Measurements from ENCODE around the gene BYSL.

Gene BYSL

DNA sequence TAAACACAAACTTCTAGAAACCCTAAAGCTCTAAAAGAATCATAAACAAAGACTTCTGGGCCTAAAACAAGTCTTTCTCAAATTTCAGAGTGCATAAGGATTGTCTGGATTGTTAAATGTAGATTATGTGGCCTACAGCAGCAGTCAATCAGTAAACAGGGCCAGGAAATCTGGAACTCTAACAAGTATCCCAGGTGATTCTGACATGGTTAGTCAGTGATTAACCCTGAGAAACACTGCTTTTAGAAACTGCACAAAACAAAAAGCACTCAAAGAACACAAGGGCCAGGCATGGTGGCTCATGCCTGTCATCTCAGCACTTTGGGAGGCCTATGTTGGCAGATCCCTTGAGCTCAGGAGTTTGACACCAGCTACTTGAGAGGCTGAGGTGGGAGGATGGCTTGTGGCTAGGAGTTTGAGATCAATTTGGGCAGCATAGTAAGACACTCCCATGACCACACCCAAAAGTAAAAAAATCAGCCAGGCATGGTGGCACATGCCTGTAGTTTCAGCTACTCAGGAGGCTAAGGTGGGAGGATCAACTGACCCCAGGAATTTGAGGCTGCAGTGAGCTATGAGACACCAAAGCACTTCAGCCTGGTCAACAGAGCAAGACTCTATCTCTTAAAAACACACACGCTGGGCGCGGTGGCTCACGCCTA is 6.3 kb upstream of the BYSL start:
- DNase-seq (ENCODE audit: low read depth in 2 of 2) = no peak

DNA sequence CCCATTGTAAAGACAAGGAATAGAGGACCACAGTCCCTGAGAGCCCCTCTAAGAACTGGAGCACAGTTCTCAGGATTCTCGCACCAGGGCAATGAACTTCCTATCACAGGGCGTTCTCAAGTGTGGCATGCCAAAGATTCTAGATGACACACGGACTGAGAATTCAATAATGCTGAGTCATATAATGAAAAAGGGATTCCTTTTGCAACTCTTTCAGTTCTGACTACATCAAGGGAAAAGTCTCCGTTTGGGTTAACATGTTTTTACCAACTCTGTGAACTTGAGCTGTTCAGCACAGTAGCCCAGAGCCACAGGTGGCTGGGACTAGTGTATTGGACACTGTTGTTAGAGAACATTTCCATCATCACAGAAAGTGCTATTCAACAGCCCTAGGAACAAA is 3.8 kb upstream of the BYSL start:
- DNase-seq (ENCODE audit: low read depth in 2 of 2) = no peak

DNA sequence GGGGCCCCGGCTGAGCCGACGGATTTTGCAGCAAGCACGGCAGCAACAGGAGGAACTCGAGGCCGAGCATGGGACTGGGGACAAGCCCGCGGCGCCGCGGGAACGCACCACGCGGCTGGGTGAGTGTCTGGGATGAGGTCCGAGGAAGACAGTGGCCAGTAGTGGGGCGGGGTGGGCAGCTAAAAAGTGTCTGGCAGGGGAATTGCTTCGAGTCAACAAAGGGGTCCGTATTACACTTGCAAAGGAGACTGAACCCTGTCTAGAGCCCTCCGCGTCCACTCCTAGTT is 356 bp downstream of the BYSL start:
- DNase-seq (ENCODE audit: low read depth in 2 of 2) = no peak

DNA sequence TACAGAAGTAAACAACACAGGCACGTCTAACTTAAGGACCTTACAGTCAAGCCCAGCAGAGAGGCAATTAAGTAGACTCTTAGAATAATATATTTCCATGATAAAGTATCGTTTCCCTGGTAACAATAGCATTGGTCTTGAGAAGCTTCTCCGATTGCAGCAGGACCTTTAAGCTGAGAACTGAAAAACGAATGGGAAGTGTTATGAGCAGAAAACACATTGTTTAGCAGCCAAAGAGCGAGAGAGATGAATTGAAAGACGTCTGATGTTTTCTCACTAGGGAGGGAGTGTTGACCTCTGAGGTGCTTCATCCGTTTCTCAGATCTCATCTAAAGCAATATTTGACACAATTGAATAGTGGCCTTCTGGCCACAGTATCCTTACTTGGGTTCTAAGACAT is 855 bp downstream of the BYSL start:
- no peak for DNase-seq (ENCODE audit: low read depth in 2 of 2)

DNA sequence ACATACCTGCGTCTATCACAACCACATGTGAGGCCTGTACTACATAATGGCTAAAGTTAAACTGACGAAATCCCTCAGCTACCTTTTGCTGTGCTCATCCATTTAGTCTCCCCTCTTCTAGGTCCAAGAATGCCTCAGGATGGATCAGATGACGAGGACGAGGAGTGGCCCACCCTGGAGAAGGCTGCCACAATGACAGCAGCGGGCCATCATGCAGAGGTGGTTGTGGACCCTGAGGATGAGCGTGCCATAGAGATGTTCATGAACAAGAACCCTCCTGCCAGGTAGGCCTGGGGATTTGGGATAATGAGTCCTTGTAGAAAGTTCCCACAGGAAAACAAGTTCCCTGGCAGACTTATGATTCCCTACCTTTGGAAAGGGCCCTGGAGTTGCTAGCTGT is 6.0 kb downstream of the BYSL start:
- no peak for DNase-seq (ENCODE audit: low read depth in 2 of 2)

DNA sequence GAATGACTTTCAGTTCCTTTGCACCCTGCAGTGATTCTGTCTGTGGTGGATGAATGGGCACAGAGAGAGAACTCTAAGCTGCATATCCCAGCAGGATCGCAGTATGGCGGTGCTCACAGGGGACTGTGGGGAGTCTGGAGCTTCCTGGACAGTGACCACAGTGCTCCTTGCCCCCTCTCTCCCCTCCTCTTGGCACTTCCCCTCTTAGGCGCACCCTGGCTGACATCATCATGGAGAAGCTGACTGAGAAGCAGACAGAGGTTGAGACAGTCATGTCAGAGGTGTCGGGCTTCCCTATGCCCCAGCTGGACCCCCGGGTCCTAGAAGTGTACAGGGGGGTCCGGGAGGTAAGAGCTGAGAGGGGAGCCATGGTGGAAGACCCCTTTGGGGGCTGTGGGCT is 8.6 kb downstream of the BYSL start:
- no peak for DNase-seq (ENCODE audit: low read depth in 2 of 2)

DNA sequence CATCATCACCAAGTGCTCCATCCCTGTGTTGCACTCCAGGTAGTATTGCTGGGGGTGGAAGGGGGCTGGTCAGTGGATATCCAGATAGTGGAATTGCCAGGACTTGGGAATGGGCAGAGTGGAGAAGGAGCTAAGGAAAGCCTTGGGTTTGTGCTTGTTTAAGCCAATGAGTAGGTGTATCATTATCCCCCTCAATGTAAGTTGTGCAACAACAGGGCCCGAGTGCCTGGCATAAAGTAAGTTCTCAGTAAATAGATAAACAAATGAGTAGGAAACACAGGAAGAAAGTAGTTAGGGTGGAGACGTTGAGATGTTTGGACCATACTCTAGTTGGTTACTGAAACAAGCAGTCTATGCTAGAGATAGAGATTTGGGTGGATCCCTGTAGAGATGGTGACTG is 10.5 kb downstream of the BYSL start:
- DNase-seq (ENCODE audit: low read depth in 2 of 2) = no peak

DNA sequence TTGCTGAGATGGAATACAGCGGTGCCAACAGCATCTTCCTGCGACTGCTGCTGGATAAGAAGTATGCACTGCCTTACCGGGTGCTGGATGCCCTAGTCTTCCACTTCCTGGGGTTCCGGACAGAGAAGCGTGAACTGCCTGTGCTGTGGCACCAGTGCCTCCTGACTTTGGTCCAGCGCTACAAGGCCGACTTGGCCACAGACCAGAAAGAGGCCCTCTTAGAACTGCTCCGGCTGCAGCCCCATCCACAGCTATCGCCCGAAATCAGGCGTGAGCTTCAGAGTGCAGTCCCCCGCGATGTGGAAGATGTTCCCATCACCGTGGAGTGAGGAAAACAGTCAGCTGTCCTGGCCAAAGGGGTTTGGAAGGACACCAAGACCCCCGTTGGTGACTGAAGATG is 11.1 kb downstream of the BYSL start:
- DNase-seq (ENCODE audit: low read depth in 2 of 2) = no peak

DNA sequence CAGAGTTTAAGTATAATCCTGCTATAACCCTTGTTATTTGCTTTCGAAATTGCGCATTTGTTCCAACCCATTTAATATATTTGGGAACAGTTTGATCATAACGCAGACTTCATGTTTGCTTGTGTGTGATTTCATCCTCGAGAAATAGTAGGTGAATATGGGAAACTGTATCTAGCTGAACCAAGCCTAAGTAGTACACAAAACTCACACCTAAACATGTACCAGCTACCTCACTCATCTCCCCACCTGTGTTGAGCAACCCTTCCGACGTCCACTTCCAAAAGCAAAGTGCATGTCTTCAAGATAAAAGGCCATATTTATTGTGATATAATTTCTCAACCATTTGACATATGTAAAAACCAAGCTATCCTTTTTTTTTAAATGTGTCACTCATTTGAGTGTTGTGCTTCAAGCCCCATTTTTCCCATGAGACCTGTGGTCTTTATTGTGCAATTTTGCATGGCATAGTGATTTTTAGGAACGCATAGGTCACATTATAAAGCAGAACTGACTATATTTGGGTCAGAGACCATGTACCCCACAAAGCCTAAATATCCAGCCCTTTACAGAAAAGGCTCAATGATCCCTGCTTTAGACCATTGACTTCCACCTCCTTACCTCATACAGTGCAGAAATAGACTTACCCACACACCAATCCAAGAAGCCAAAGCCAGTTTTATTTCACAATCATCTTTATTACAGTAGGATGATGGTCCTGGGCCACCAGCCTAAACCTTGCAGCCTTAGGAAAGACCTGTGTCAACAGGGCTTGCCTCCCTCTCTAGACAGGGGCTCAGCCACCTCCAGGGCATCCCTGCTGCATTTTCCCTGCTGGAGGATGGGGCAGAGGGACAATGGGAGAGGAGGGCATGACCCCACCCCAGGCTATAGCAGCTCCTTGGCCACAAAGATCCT is 13.2 kb downstream of the BYSL start:
- DNase-seq (ENCODE audit: low read depth in 2 of 2) = no peak

DNA sequence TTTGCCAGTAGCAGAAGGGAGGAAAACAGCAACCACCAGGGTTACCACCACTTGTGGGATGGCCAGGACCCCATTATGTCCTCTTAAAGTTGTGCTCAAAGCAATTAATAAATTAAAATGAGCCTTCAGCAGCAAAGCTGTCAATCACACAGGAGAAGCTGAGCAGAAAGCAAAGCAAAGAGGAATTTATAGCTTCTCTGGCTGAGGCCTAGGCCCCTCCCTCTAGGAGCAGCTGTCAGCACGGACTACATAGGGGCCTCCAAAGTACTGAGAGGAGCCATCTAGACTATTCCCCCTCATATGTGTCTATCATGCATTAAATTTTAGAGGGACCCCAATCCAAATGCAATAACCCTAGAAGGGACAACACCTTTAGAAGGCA is 13.9 kb downstream of the BYSL start:
- no peak for DNase-seq (ENCODE audit: low read depth in 2 of 2)

DNA sequence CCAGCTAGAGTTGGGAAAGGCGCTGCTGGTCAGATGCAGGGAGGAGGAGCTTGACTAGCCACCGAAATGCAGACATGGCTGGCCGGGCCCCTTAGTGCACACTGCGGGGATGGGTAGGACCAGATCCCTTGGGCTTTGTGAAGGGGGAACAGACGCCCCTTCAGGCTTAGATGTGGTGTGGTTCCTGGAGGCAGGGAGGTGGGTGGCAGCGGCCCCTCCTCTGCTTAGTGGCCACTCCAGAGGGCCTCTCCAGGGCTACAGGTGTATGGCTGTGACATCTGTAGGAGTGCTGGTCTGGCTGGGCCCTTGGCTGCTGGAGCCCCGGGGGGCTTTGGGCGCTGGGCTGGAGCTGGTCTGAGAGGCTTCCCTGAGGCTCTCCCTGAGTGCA is 14.4 kb downstream of the BYSL start:
- no peak for DNase-seq (ENCODE audit: low read depth in 2 of 2)

DNA sequence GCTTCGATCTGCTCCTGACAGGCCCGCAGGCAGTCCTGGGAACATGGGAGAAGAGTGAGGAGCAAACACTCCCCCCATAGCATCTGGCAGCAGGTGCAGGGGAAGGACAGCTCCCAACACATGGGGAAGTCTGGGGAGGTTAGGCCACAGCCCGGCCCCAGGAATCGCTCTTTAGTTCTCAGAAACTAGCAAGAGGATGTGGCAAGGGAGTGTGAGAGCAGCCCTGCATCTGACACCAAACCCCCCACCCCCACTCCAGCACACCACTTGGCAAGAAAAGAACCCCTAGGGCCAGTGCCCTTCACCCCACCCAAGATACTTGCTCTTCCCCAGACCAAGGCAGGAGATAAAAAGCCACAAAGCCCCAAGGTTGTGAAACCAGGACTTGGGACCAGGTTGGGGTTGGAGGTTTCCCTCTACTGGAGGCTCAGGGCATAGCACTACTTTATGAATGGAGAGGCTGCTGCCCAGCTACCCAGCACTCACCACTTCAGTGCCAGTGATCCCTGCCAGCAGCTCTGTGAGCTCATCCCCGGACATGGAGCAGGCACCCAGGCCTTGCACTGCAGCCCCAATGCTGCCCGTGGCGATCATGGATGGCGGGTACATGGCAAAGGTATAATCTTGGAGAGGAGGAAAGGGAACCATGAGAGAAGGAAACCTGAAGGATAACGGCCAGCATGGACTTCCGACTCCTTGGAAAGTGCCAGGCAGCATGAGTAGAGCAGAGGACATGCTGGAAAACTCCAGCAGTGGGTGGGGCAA is 15.0 kb downstream of the BYSL start:
- DNase-seq (ENCODE audit: low read depth in 2 of 2) = peak; percentile 58 to 63

DNA sequence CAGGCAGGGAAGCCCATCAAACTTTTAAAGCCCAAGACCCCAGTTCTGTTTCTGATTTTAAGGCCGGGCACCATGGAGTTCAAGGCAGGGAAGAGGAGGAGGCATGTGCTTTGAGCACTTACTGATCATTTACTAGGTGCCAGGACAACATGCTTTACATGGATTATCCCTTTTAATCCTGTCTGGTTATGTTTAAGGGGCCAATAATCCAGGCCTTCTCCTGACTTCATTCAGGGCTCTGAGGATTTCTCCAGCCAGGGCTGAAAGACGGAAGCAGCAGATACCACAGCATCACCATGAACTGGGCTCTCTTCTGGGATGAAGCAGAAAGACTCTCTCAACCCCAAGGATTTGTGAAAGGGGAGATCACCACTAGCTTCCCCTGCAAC is 16.2 kb downstream of the BYSL start:
- DNase-seq (ENCODE audit: low read depth in 2 of 2) = no peak

DNA sequence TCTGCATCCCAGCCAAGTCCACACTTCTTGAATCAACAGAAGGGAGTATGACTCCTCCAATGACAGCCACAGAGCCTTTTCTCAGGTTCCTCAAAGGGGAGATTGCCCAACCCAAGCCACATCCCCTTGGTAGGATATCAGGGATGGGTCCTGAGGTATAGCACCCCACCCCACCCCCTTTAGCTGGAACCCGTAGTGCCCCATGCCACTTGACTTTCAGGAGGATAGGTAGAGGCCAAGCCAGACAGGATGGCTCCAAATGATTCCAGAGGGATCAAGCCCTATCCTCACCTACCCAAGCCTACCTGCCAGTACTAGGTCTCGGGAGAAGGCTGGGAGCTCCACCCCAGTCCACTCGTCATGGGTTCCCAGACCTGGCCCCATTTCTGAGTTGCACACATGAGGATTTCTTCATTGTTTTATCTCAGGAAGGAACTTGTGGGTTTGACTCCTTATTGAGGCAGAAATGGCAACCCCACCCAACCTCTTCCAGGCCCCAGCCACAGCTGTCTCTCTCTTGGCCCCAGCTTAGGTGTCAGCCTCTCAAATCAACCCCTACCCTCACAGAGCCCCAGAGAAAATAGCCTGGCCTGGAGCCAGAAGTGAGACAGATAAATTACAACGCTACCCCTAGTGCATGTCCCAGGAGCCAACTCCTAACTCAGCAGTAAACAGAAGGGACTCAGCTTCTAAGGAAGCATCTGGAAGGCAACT is 16.7 kb downstream of the BYSL start:
- DNase-seq (ENCODE audit: low read depth in 2 of 2) = no peak

DNA sequence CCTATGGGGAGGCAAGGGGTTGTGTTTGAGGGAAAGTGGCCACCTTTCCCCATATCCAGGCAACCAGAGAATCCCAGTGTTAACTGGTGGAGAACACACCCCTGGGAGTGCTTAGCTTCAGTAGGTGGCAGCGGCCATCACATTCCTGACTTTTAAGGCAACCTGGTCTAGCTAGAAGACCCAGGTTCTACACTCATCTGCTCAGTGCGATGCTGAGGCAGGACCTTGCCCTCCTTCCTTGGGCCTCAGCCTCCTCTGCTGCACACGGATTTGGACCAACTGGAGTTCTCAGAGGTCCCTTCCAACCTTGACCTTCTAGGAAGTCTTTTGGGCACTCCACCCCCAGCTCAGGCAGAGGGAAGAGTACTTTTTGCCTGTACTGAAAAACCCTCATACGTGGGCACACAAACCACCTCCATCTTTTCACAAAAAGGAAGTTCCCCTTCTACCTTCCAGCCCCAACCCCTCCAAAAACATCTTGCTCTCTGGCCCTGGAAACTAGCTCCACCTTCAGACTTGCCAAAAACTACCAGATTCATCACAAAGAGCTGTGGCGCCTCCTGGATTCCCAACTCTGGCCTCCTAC is 17.4 kb downstream of the BYSL start:
- no peak for DNase-seq (ENCODE audit: low read depth in 2 of 2)

DNA sequence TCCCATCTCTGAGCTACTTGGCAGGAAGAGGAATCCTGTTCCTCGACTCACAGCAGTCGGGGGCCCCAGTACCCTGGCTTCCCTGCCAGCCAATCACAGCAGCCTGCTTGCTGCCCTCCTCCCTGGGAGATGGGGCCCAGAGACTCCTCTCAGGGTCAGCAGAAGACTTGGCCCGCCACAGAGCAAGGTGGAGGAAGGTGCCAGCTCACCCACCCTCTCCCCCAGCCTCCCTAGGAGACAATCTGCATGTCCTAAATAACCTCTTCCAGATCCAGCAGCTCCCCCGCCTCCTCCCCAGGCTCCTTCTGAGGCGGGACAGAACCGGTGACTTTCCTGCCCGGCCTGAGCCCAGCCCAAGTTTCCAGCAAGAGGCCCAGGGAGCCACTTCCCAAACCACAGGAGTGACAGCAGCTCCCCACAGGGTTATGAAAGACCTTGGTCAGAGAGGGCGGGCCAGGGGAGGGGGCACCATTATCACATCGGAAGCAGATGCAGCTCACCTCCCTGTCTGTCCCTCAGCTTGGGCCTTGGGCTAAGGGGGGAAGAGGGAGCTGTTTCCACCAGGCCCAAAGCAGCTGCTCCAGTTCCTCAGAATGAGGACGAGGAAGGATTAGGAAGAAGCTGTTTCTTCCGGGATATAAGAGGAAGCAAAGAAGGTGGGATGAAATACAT is 18.0 kb downstream of the BYSL start:
- no peak for DNase-seq (ENCODE audit: low read depth in 2 of 2)

DNA sequence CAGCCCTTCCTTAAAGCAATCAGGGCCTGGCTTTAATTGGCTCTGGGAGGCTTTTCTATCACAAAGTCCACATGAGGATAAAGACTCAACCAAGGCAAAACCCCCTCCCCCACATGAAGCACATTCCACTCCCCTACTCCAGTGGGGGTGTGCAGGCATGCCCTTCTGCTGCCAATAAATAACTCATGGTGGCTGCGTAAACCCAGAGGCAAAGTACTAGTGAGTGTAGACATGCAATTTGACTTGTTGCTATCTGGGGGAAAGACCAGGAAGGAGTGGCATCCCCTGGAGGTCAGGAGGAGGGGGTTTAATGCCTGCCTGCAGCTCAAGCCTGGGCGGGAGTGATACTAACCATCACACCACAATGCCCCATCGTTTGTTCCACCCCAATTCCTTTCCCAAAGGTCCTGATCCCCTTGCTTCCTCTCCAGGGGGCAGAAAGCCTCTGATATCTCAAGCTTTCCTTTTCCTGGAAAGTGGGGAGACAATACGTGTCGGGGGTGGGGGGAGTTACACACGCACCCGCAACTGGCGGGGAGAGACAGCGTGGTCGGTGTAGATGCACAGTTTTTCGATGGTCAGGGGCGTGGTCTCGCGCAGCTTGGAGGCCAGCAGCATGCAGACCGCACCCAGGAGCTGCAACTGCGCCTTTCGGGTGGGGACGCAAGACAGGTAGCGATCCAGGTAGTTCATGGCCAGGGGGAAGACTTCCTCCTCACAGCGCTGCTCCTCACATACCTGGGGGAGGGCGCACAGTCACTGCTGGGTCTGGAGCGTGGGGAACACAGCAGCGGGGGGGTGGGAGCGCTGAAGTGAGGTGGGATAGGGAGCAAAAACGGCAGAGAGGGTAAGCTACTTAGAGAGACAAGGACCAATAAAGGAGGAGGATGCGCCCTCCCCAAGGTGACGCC is 18.8 kb downstream of the BYSL start:
- DNase-seq (ENCODE audit: low read depth in 2 of 2) = no peak

DNA sequence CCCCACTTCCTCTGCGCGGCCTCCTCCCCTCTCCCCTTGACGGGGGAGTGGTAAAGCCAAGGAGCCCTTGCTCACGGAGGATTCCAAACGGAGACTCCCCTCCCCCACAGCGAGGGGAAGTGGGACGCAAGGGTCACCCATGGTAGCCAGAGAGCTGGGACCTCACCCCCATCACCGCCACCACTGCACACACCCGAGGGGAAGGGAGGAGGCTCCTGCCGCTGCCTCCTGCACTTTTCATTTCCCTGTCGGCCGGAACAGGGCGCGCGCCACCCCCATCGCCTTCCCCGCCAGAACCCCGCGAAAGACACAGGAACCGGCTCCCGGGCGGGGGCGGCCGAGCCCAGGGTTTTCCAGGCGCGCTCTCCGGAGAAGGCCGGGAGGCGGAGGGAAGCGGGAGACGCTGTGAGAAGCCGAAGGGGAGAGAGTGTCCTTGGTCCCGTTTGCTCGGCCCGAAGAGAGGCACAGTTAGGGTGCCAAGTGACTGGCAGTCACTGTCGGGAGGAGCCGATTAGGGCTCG is 19.5 kb downstream of the BYSL start:
- no peak for DNase-seq (ENCODE audit: low read depth in 2 of 2)

DNA sequence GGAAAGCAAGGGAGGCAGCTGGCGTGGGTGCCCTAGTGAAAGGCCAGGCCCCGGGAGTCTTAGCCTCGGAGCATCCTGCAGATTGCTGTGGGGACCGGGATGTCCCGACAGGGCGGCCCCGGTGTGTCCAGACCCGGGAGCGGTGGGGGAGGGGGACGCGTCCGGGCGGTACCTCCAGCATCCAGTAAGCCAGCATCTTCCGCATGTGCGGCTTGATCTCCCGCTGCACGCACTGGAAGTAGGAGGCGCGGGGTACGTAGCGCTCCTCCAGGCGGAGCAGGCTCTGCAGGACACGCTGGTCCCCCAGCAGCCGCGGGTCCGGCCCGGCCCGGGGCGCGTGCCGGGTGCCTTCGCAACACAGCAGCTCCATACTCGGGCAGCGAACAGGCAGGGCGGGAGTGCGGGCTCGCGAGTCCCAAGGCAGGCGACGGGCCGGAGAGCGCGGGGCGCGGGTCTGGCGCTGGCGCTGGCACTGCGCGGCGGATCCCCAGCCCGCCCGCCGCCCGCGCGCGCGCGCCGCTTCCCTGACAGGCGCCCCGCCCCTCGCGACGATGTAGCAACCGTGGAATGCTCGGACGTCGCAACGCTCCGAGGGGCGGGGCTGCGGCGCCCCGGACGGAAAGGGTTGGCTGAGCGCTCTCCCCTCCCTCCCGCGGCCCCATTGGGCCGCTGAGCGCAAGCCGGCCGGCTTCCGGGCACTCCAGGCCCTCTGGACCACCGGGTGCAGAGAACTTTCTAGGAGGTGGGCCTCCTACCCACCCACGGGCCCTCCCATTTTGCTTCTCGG is 20.2 kb downstream of the BYSL start, which contains the start of gene CCND3:
TSS of gene CCND3 (minus strand) at position 529 of the 787 bp plus-strand sequence. CDS start at position 370, 159 bp downstream.
- DNase-seq (ENCODE audit: low read depth in 2 of 2) = peak; percentile 64 to 76

Measured in stimulated activated CD8-positive, alpha-beta memory T cell treated with anti-CD3 and anti-CD28 coated beads, Interleukin-15, amount 100 ng/mL, for 4 hours (primary cell).